Immature natural killer cell (primary cell): Measurements from ENCODE around the gene SLC22A23. TPM values are rescaled to one million over a fixed set of nuclear protein-coding genes. Genes with fewer than 3 reads are reported as not detected.
"Not testable (repeated sequence)": the region's sequence is repeated elsewhere in the genome, so short reads cannot be mapped to it uniquely, and the experiment has no call there.

Experiments
- DNase-seq, 3 donors: peaks; one replicate each; pipeline ENCODE4 v3.0.0; 2022; ENCODE audit warnings: mixed read lengths in 1 of 3
- H3K27ac Mint-ChIP-seq, 6 donors: one replicate each; pipeline ENCODE4 v1.8.0; 2020; ENCODE audit warnings: mixed read lengths in 6 of 6, mild to moderate bottlenecking in 5 of 6, inconsistent platforms in 4 of 6, moderate library complexity in 3 of 6
- H3K27me3 Mint-ChIP-seq, 3 donors: one replicate each; pipeline ENCODE4 v1.8.0; 2020 to 2021; ENCODE audit warnings: low read depth in 3 of 3, mild to moderate bottlenecking in 3 of 3, mixed read lengths in 3 of 3, moderate library complexity in 3 of 3, inconsistent platforms in 1 of 3
- H3K36me3 Mint-ChIP-seq, 3 donors: one replicate each; pipeline ENCODE4 v1.8.0; 2020; ENCODE audit warnings: mixed read lengths in 3 of 3, inconsistent platforms in 2 of 3, mild to moderate bottlenecking in 2 of 3
- H3K4me1 Mint-ChIP-seq, 2 donors: one replicate each; pipeline ENCODE4 v1.8.0; 2020; ENCODE audit warnings: inconsistent platforms in 2 of 2, mild to moderate bottlenecking in 2 of 2, mixed read lengths in 2 of 2, moderate library complexity in 1 of 2
- H3K4me3 Mint-ChIP-seq, 5 donors: one replicate each; pipeline ENCODE4 v1.8.0; 2020; ENCODE audit warnings: mild to moderate bottlenecking in 5 of 5, mixed read lengths in 5 of 5, inconsistent platforms in 3 of 5, moderate library complexity in 3 of 5
- H3K9me3 Mint-ChIP-seq, 6 donors: one replicate each; pipeline ENCODE4 v1.8.0; 2020; ENCODE audit warnings: mild to moderate bottlenecking in 6 of 6, mixed read lengths in 6 of 6, inconsistent platforms in 4 of 6, moderate library complexity in 3 of 6
- polyA plus RNA-seq, 3 donors: library from polyadenylated mRNA; unstranded; fragments of 300-500 nt; fragmentation: Illumina TruSeq; gene quantifications; one replicate each; pipeline ENCODE4 v1.2.3, GENCODE V29; 2021

SLC22A23 gene
- polyA plus RNA-seq, 3 donors from 2014 or later, result 0.14 to 0.21 TPM; not detected in 1

- Mint-ChIP-seq H3K36me3 (no peaks in the 10 kb centered on the region), H3K4me3 (no peak overlapping the region), H3K4me1 (peaks cover 4 to 8% of the 10 kb centered on the region in 2 donors), H3K27ac (no peak overlapping the region), H3K9me3 (peaks cover 0 to 2% (median 0%) of the 10 kb centered on the region in 6 donors), H3K27me3 (peaks cover 3 to 19% (median 3%) of the 10 kb centered on the region in 3 donors)
- DNase-seq, result no peak
Observed at GRCh38 chr6:3252861-3253596, 203.8 kb downstream of the SLC22A23 start.

- Mint-ChIP-seq H3K4me3 (peak overlapping the region in 1 of 5 donors; percentile 52), H3K4me1 (peaks cover 4 to 8% of the 10 kb centered on the region in 2 donors), H3K27ac (no peak overlapping the region), H3K27me3 (peaks cover 3 to 19% (median 3%) of the 10 kb centered on the region in 3 donors), H3K36me3 (no peaks in the 10 kb centered on the region), H3K9me3 (peaks cover 0 to 2% (median 0%) of the 10 kb centered on the region in 6 donors)
- DNase-seq, result no peak
Observed at GRCh38 chr6:3252369-3252768, 204.5 kb downstream of the SLC22A23 start.

- H3K4me1 Mint-ChIP-seq, result peaks cover 4 to 8% of the 10 kb centered on the region in 2 donors
- peak overlapping the region in 1 of 6 donors; percentile 82 for H3K27ac Mint-ChIP-seq
- peaks cover under 1 to 19% (median 3%) of the 10 kb centered on the region in 3 donors for H3K27me3 Mint-ChIP-seq
Observed at GRCh38 chr6:3251462-3252314, 205.2 kb downstream of the SLC22A23 start.

GRCh38 chr6:3250231-3250675 lies 206.6 kb downstream of the SLC22A23 start:
- peaks cover 4 to 8% of the 10 kb centered on the region in 2 donors for H3K4me1 Mint-ChIP-seq
- H3K36me3 Mint-ChIP-seq, result no peaks in the 10 kb centered on the region
- peaks cover 0 to 2% (median 0%) of the 10 kb centered on the region in 6 donors for H3K9me3 Mint-ChIP-seq
- no peak for DNase-seq
- H3K4me3 Mint-ChIP-seq, result no peak overlapping the region
- peaks cover 1 to 18% (median 3%) of the 10 kb centered on the region in 3 donors for H3K27me3 Mint-ChIP-seq
- no peak overlapping the region for H3K27ac Mint-ChIP-seq

More at GRCh38 chr6:3251462-3252314, 205.2 kb downstream of the SLC22A23 start:
- Mint-ChIP-seq H3K36me3 (no peaks in the 10 kb centered on the region), H3K9me3 (peaks cover 0 to 2% (median 0%) of the 10 kb centered on the region in 6 donors), H3K4me3 (peak overlapping the region in 2 of 5 donors; percentile 33 to 48)
- peak; percentile 61 to 72 (median 66) for DNase-seq

- Mint-ChIP-seq H3K9me3 (peaks cover 0 to 2% (median 0%) of the 10 kb centered on the region in 6 donors), H3K27ac (no peak overlapping the region), H3K4me3 (no peak overlapping the region), H3K27me3 (peaks cover 1 to 20% (median 3%) of the 10 kb centered on the region in 3 donors), H3K36me3 (no peaks in the 10 kb centered on the region), H3K4me1 (peaks cover 4 to 8% of the 10 kb centered on the region in 2 donors)
- no peak for DNase-seq
Observed at GRCh38 chr6:3249821-3250220, 207.0 kb downstream of the SLC22A23 start.

GRCh38 chr6:3247255-3248146 lies 209.3 kb downstream of the SLC22A23 start:
- no peak for DNase-seq

GRCh38 chr6:3245216-3245615 lies 211.6 kb downstream of the SLC22A23 start:
- Mint-ChIP-seq H3K27ac (no peak overlapping the region), H3K4me3 (no peak overlapping the region), H3K4me1 (no peaks in the 10 kb centered on the region), H3K27me3 (peaks cover 3 to 16% (median 11%) of the 10 kb centered on the region in 3 donors), H3K9me3 (no peaks in the 10 kb centered on the region), H3K36me3 (no peaks in the 10 kb centered on the region)
- DNase-seq, result no peak

More at GRCh38 chr6:3247255-3248146, 209.3 kb downstream of the SLC22A23 start:
- Mint-ChIP-seq H3K4me3 (no peak overlapping the region), H3K27me3 (peaks cover 1 to 17% (median 10%) of the 10 kb centered on the region in 3 donors), H3K36me3 (no peaks in the 10 kb centered on the region), H3K9me3 (no peaks in the 10 kb centered on the region), H3K4me1 (peaks cover 4 to 8% of the 10 kb centered on the region in 2 donors), H3K27ac (no peak overlapping the region)

GRCh38 chr6:3244832-3245161 lies 212.1 kb downstream of the SLC22A23 start:
- H3K36me3 Mint-ChIP-seq, H3K9me3 Mint-ChIP-seq, H3K4me3 Mint-ChIP-seq, DNase-seq, H3K27ac Mint-ChIP-seq, H3K4me1 Mint-ChIP-seq: not testable (repeated sequence)
- H3K27me3 Mint-ChIP-seq, result peaks cover 3 to 16% (median 12%) of the 10 kb centered on the region in 3 donors

- H3K27ac Mint-ChIP-seq, result no peak overlapping the region
- H3K36me3 Mint-ChIP-seq, result no peaks in the 10 kb centered on the region
- no peaks in the 10 kb centered on the region for H3K9me3 Mint-ChIP-seq
- H3K4me1 Mint-ChIP-seq, result no peaks in the 10 kb centered on the region
- H3K27me3 Mint-ChIP-seq, result peaks cover 3 to 16% (median 13%) of the 10 kb centered on the region in 3 donors
- no peak overlapping the region for H3K4me3 Mint-ChIP-seq
- no peak for DNase-seq
Observed at GRCh38 chr6:3244003-3244831, 212.6 kb downstream of the SLC22A23 start.

- Mint-ChIP-seq H3K4me3 (no peak overlapping the region), H3K36me3 (no peaks in the 10 kb centered on the region), H3K27ac (no peak overlapping the region), H3K9me3 (no peaks in the 10 kb centered on the region), H3K4me1 (no peaks in the 10 kb centered on the region), H3K27me3 (peaks cover 3 to 17% (median 10%) of the 10 kb centered on the region in 3 donors)
- DNase-seq, result no peak
Observed at GRCh38 chr6:3242768-3243167, 214.1 kb downstream of the SLC22A23 start.

GRCh38 chr6:3241745-3242144 lies 215.1 kb downstream of the SLC22A23 start:
- H3K9me3 Mint-ChIP-seq, H3K4me1 Mint-ChIP-seq, H3K4me3 Mint-ChIP-seq, H3K36me3 Mint-ChIP-seq, DNase-seq, H3K27ac Mint-ChIP-seq: not testable (repeated sequence)
- peaks cover 3 to 17% (median 10%) of the 10 kb centered on the region in 3 donors for H3K27me3 Mint-ChIP-seq

GRCh38 chr6:3240595-3240994 lies 216.3 kb downstream of the SLC22A23 start:
- Mint-ChIP-seq H3K27me3 (peaks cover 7 to 26% (median 14%) of the 10 kb centered on the region in 3 donors), H3K4me3 (no peak overlapping the region), H3K4me1 (no peaks in the 10 kb centered on the region)

More at GRCh38 chr6:3240595-3240994, 216.3 kb downstream of the SLC22A23 start:
- H3K36me3 Mint-ChIP-seq, result peaks cover 0 to 3% (median 0%) of the 10 kb centered on the region in 3 donors
- no peaks in the 10 kb centered on the region for H3K9me3 Mint-ChIP-seq
- DNase-seq, result no peak
- H3K27ac Mint-ChIP-seq, result no peak overlapping the region
